Panc1 (cell line): Measurements from ENCODE around the gene OR13F1. TPM values are rescaled to one million over a fixed set of nuclear protein-coding genes. Genes with fewer than 3 reads are reported as not detected.

ENCODE experiments used
- ATAC-seq: fragments of 200-7000 bp; cut with Tn5 transposase; 2 replicates; pipeline ENCODE4 v1.9.1; 2020; ENCODE audit warnings: mild to moderate bottlenecking, moderate library complexity
- BruUV-seq: library from RNA; stranded (reverse); fragments of 400-500 nt; replicated peaks from 2 replicates; lab custom pipeline; 2021; lab: Mats Ljungman, UMichigan
- CTCF ChIA-PET: fragments of 300-600 bp; sonication (Branson Sonifier 250); formaldehyde crosslinking; loops from one replicate; lab custom pipeline; 2022; ENCODE audit warnings: antibody characterized with exemption; lab: Charles Lee
- POLR2A ChIA-PET: fragments of 300-600 bp; sonication (Branson Sonifier 250); formaldehyde crosslinking; loops from one replicate; lab custom pipeline; 2022; ENCODE audit warnings: antibody characterized with exemption; lab: Charles Lee
- DNase-seq: peaks from one replicate; pipeline ENCODE4 v3.0.0-alpha.2; 2010; ENCODE audit warnings: low read depth, low spot score
- H3K27ac ChIP-seq: 2 replicates; pipeline ENCODE4 v1.5.1; 2011; ENCODE audit warnings: mild to moderate bottlenecking, low read length, inconsistent platforms
- H3K27me3 ChIP-seq: fragments of 200-500 bp; sonication (Bioruptor generic); 2 replicates; pipeline ENCODE4 v1.6.0; 2014; ENCODE audit warnings: low read length, inconsistent platforms; ENCODE audit not compliant: control insufficient read depth, insufficient read depth
- H3K36me3 ChIP-seq: fragments of 200-500 bp; sonication (Bioruptor generic); 2 replicates; pipeline ENCODE4 v1.5.1; 2014; ENCODE audit warnings: inconsistent platforms, mild to moderate bottlenecking, low read length, moderate library complexity; ENCODE audit not compliant: control insufficient read depth, insufficient read depth
- H3K4me1 ChIP-seq: 2 replicates; pipeline ENCODE4 v1.5.1; 2011; ENCODE audit warnings: inconsistent platforms, mild to moderate bottlenecking, low read length, moderate library complexity; ENCODE audit not compliant: control insufficient read depth, insufficient read depth
- H3K4me3 ChIP-seq, 2 experiments: 2 replicates each; pipeline ENCODE4 v1.5.1; 2011 to 2012; ENCODE audit warnings: low read depth in 2 of 2, low read length in 2 of 2, mild to moderate bottlenecking in 2 of 2, inconsistent platforms in 1 of 2, moderate library complexity in 1 of 2
- H3K9me3 ChIP-seq: fragments of 200-500 bp; sonication (Bioruptor generic); 2 replicates; pipeline ENCODE4 v1.5.1; 2014; ENCODE audit warnings: low read depth, mild to moderate bottlenecking, inconsistent platforms, low read length, moderate library complexity; ENCODE audit not compliant: control insufficient read depth, insufficient read depth
- POLR2AphosphoS5 ChIP-seq: IDR thresholded peaks from 2 replicates; pipeline ENCODE4 v1.6.1; 2012; ENCODE audit warnings: mild to moderate bottlenecking, low read depth, low read length, moderate library complexity
- SIN3A ChIP-seq: IDR thresholded peaks from 2 replicates; pipeline ENCODE4 v1.6.1; 2012; ENCODE audit warnings: low read depth, mild to moderate bottlenecking, low read length, moderate library complexity, borderline replicate concordance; ENCODE audit not compliant: insufficient read depth
- TCF7L2 ChIP-seq: IDR thresholded peaks from 2 replicates; pipeline ENCODE4 v1.6.1; 2011; ENCODE audit warnings: mild to moderate bottlenecking, low read depth, low read length, inconsistent platforms
- in situ Hi-C: cut with HindIII; loops from 2 replicates; pipeline ENCODE4 v1.10.0; 2016; ENCODE audit warnings: low sequenced_read_pairs, low pct_unique_long_range_greater_than_20kb
- intact Hi-C: fragments of 100-400 bp; cut with micrococcal nuclease; formaldehyde crosslinking; loops from one replicate; pipeline ENCODE4 v1.10.0; 2022; ENCODE audit not compliant: unreplicated experiment
- total RNA-seq: library from RNA; stranded (reverse); gene quantifications from one replicate; pipeline ENCODE4 v1.2.1, GENCODE V29; 2021; ENCODE audit not compliant: unreplicated experiment
- TF ChIP-seq, protein P1 (sequence below): fragments of 450-650 bp; IDR thresholded peaks from 2 replicates; pipeline ENCODE4 v1.5.1; 2017; ENCODE audit warnings: mild to moderate bottlenecking
- TF ChIP-seq, protein P2 (sequence below), 2 experiments: IDR thresholded peaks; 2 replicates each; pipeline ENCODE4 v1.6.1; 2011 to 2012; ENCODE audit warnings: low read depth in 2 of 2, control low read depth in 1 of 2, low read length in 1 of 2, mild to moderate bottlenecking in 1 of 2, moderate library complexity in 1 of 2; ENCODE audit not compliant: insufficient read depth in 1 of 2

Gene OR13F1
- total RNA-seq, 1 experiment from 2014 or later: not detected

GRCh38 chr9:104494808-104495207 is 9.3 kb upstream of the OR13F1 start:
- DNase-seq: no peak
- no peaks in the 10 kb centered on the region for H3K4me1 ChIP-seq
- no peaks in the 10 kb centered on the region for H3K9me3 ChIP-seq
- intact Hi-C loops: loop anchor here (5.0 kb wide), 1 partner anchor 187 kb away; no protein-coding TSS in a partner anchor
- H3K36me3 ChIP-seq: no peaks in the 10 kb centered on the region
- TF ChIP-seq, protein P1, sequence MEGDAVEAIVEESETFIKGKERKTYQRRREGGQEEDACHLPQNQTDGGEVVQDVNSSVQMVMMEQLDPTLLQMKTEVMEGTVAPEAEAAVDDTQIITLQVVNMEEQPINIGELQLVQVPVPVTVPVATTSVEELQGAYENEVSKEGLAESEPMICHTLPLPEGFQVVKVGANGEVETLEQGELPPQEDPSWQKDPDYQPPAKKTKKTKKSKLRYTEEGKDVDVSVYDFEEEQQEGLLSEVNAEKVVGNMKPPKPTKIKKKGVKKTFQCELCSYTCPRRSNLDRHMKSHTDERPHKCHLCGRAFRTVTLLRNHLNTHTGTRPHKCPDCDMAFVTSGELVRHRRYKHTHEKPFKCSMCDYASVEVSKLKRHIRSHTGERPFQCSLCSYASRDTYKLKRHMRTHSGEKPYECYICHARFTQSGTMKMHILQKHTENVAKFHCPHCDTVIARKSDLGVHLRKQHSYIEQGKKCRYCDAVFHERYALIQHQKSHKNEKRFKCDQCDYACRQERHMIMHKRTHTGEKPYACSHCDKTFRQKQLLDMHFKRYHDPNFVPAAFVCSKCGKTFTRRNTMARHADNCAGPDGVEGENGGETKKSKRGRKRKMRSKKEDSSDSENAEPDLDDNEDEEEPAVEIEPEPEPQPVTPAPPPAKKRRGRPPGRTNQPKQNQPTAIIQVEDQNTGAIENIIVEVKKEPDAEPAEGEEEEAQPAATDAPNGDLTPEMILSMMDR: peak; percentile 28; the same call in 1 of the 2 replicates
- TF ChIP-seq SIN3A (no peak), POLR2AphosphoS5 (no peak)
- no peak overlapping the region for H3K4me3 ChIP-seq
- POLR2A ChIA-PET: no interaction called here
- no peaks in the 10 kb centered on the region for H3K27me3 ChIP-seq
- CTCF ChIA-PET: no interaction called here
- ATAC-seq: no peak
- in situ Hi-C loops: no loop called here
- no peak overlapping the region for H3K27ac ChIP-seq
- BruUV-seq: no TSS peak

- H3K4me3 ChIP-seq: no peak overlapping the region
- no peaks in the 10 kb centered on the region for H3K4me1 ChIP-seq
- H3K36me3 ChIP-seq: no peaks in the 10 kb centered on the region
- no peaks in the 10 kb centered on the region for H3K27me3 ChIP-seq
- ATAC-seq (no peak), DNase-seq (no peak)
- no TSS peak for BruUV-seq
- no peaks in the 10 kb centered on the region for H3K9me3 ChIP-seq
- H3K27ac ChIP-seq: no peak overlapping the region
- CTCF ChIA-PET: no interaction called here
- POLR2A ChIA-PET: no interaction called here
- TF ChIP-seq, protein P2, sequence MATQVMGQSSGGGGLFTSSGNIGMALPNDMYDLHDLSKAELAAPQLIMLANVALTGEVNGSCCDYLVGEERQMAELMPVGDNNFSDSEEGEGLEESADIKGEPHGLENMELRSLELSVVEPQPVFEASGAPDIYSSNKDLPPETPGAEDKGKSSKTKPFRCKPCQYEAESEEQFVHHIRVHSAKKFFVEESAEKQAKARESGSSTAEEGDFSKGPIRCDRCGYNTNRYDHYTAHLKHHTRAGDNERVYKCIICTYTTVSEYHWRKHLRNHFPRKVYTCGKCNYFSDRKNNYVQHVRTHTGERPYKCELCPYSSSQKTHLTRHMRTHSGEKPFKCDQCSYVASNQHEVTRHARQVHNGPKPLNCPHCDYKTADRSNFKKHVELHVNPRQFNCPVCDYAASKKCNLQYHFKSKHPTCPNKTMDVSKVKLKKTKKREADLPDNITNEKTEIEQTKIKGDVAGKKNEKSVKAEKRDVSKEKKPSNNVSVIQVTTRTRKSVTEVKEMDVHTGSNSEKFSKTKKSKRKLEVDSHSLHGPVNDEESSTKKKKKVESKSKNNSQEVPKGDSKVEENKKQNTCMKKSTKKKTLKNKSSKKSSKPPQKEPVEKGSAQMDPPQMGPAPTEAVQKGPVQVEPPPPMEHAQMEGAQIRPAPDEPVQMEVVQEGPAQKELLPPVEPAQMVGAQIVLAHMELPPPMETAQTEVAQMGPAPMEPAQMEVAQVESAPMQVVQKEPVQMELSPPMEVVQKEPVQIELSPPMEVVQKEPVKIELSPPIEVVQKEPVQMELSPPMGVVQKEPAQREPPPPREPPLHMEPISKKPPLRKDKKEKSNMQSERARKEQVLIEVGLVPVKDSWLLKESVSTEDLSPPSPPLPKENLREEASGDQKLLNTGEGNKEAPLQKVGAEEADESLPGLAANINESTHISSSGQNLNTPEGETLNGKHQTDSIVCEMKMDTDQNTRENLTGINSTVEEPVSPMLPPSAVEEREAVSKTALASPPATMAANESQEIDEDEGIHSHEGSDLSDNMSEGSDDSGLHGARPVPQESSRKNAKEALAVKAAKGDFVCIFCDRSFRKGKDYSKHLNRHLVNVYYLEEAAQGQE (IDR thresholded peaks at IDR 0.05; ENCODE audit: insufficient read depth in 1 of 2, low read depth in 2 of 2, low read length in 1 of 2): no peak
- TF ChIP-seq SIN3A: no peak
- no peak for TF ChIP-seq POLR2AphosphoS5
- TF ChIP-seq, protein P1: no peak
- TF ChIP-seq TCF7L2: no peak
- in situ Hi-C loops (no loop called here), intact Hi-C loops (no loop called here)
Observed at GRCh38 chr9:104503440-104503839, 623 bp upstream of the OR13F1 start.
